IMR-90 (cell line): ENCODE measurements around the gene BRAT1. TPM values are rescaled to one million over a fixed set of nuclear protein-coding genes. Genes with fewer than 3 reads are reported as not detected.

Experiments
- ATAC-seq: fragments of 200-7000 bp; cut with Tn5 transposase; 2 replicates; pipeline ENCODE4 v1.9.1; 2020; ENCODE audit warnings: low read depth, mild to moderate bottlenecking, moderate library complexity
- BruUV-seq: library from RNA; stranded (reverse); fragments of 400-500 nt; replicated peaks from 2 replicates; lab custom pipeline; 2021; lab: Mats Ljungman, UMichigan
- CTCF ChIA-PET: fragments of 300-600 bp; formaldehyde crosslinking; extraction: SDS; loops from one replicate; lab custom pipeline; 2021; ENCODE audit warnings: antibody characterized with exemption; lab: Yijun Ruan, JAX
- POLR2A ChIA-PET: fragments of 300-600 bp; sonication (Branson Sonifier 250); formaldehyde crosslinking; loops from one replicate; lab custom pipeline; 2022; ENCODE audit warnings: antibody characterized with exemption; ENCODE audit not compliant: unreplicated experiment; lab: Charles Lee
- DNase-seq: peaks from one replicate; pipeline ENCODE4 v3.0.0; 2013
- H2AFZ ChIP-seq: replicated peaks from 2 replicates; pipeline ENCODE3; 2013; ENCODE audit warnings: low read length, mild to moderate bottlenecking; ENCODE audit not compliant: poor library complexity
- H2AK5ac ChIP-seq: 2 replicates; pipeline ENCODE4 v1.6.1; 2013; ENCODE audit warnings: low read depth, low read length, inconsistent platforms
- H2AK9ac ChIP-seq: replicated peaks from 2 replicates; pipeline ENCODE3; 2013; ENCODE audit warnings: mild to moderate bottlenecking, low read depth, low read length, moderate library complexity; ENCODE audit not compliant: poor library complexity
- H2BK120ac ChIP-seq: 2 replicates; pipeline ENCODE4 v1.6.1; 2013; ENCODE audit warnings: low read depth, low read length, inconsistent platforms
- H2BK15ac ChIP-seq: 3 replicates; pipeline ENCODE4 v1.6.1; 2013; ENCODE audit warnings: low read depth, low read length, inconsistent platforms
- H2BK20ac ChIP-seq: 2 replicates; pipeline ENCODE4 v1.6.1; 2013; ENCODE audit warnings: low read depth, mild to moderate bottlenecking, inconsistent platforms, low read length, moderate library complexity
- H2BK5ac ChIP-seq: 2 replicates; pipeline ENCODE4 v1.6.1; 2013; ENCODE audit warnings: mild to moderate bottlenecking, low read depth, low read length, inconsistent platforms; ENCODE audit not compliant: poor library complexity, severe bottlenecking
- H3K14ac ChIP-seq: replicated peaks from 2 replicates; pipeline ENCODE4 v1.6.1; 2013; ENCODE audit warnings: low read depth, low read length, inconsistent platforms
- H3K18ac ChIP-seq: 2 replicates; pipeline ENCODE4 v1.6.1; 2013; ENCODE audit warnings: low read depth, low read length, control low read depth
- H3K23ac ChIP-seq: 2 replicates; pipeline ENCODE4 v1.6.1; 2013; ENCODE audit warnings: low read depth, low read length, inconsistent platforms
- H3K27ac ChIP-seq: 2 replicates; pipeline ENCODE4 v1.5.1; 2013; ENCODE audit warnings: mild to moderate bottlenecking, control low read depth, low read length; ENCODE audit not compliant: insufficient read depth
- H3K27me3 ChIP-seq: 2 replicates; pipeline ENCODE4 v1.6.1; 2013; ENCODE audit warnings: low read length; ENCODE audit not compliant: control insufficient read depth, insufficient read depth
- H3K36me3 ChIP-seq: 2 replicates; pipeline ENCODE4 v1.6.1; 2013; ENCODE audit warnings: low read length, mixed read lengths; ENCODE audit not compliant: control insufficient read depth, insufficient read depth
- H3K4ac ChIP-seq: 2 replicates; pipeline ENCODE4 v1.6.1; 2013; ENCODE audit warnings: low read depth, low read length, inconsistent platforms
- H3K4me1 ChIP-seq: 2 replicates; pipeline ENCODE4 v1.6.1; 2013; ENCODE audit warnings: low read length, mixed read lengths; ENCODE audit not compliant: control insufficient read depth, insufficient read depth
- H3K4me2 ChIP-seq: 2 replicates; pipeline ENCODE4 v1.6.1; 2013; ENCODE audit warnings: low read depth, mild to moderate bottlenecking, control low read depth, low read length, moderate library complexity
- H3K4me3 ChIP-seq: 2 replicates; pipeline ENCODE4 v1.5.1; 2013; ENCODE audit warnings: low read depth, mild to moderate bottlenecking, control low read depth, low read length, moderate library complexity; ENCODE audit not compliant: insufficient read depth
- H3K56ac ChIP-seq: 2 replicates; pipeline ENCODE4 v1.6.1; 2013; ENCODE audit warnings: low read length, inconsistent platforms; ENCODE audit not compliant: insufficient read depth; ENCODE audit errors: extremely low read depth
- H3K79me1 ChIP-seq, 2 experiments: 2 replicates each; pipeline ENCODE4 v1.6.1; 2013; ENCODE audit warnings: low read length in 2 of 2, inconsistent platforms in 1 of 2, low read depth in 1 of 2
- H3K9ac ChIP-seq: 2 replicates; pipeline ENCODE4 v1.6.1; 2013; ENCODE audit warnings: low read depth, low read length, control low read depth
- H3K9me1 ChIP-seq: 2 replicates; pipeline ENCODE4 v1.6.1; 2013; ENCODE audit warnings: low read length, inconsistent platforms; ENCODE audit not compliant: insufficient read depth
- H3K9me3 ChIP-seq: 2 replicates; pipeline ENCODE4 v1.6.1; 2013; ENCODE audit warnings: low read length; ENCODE audit not compliant: control insufficient read depth, insufficient read depth
- H4K20me1 ChIP-seq: 2 replicates; pipeline ENCODE4 v1.6.1; 2013; ENCODE audit warnings: low read length, inconsistent platforms; ENCODE audit not compliant: insufficient read depth
- H4K5ac ChIP-seq: 2 replicates; pipeline ENCODE4 v1.6.1; 2013; ENCODE audit warnings: mild to moderate bottlenecking, low read depth, low read length, control low read depth
- H4K8ac ChIP-seq, 2 experiments: 2 replicates each; pipeline ENCODE4 v1.6.1; 2013; ENCODE audit warnings: low read depth in 2 of 2, low read length in 2 of 2, control low read depth in 1 of 2, inconsistent platforms in 1 of 2
- H4K91ac ChIP-seq: 2 replicates; pipeline ENCODE4 v1.6.1; 2013; ENCODE audit warnings: low read depth, low read length, inconsistent platforms; ENCODE audit not compliant: insufficient read depth
- BHLHE40 ChIP-seq: fragments of 150-350 bp; IDR thresholded peaks from 2 replicates; pipeline ENCODE4 v1.6.1; 2016; ENCODE audit warnings: mild to moderate bottlenecking, low read depth, low read length
- CEBPB ChIP-seq: IDR thresholded peaks from 2 replicates; pipeline ENCODE4 v1.6.1; 2012; ENCODE audit warnings: low read depth, low read length, improper control_type of control experiment
- CHD1 ChIP-seq: IDR thresholded peaks from 2 replicates; pipeline ENCODE4 v1.6.1; 2012; ENCODE audit warnings: low read depth, low read length, improper control_type of control experiment
- CTCF ChIP-seq: conservative IDR thresholded peaks from 2 replicates; pipeline ENCODE4 v1.5.1; 2012; ENCODE audit warnings: mild to moderate bottlenecking, low read depth, low read length, improper control_type of control experiment
- FOS ChIP-seq: fragments of 150-350 bp; IDR thresholded peaks from 2 replicates; pipeline ENCODE4 v1.6.1; 2016; ENCODE audit warnings: low read depth, low read length
- MAFK ChIP-seq: IDR thresholded peaks from 2 replicates; pipeline ENCODE4 v1.6.1; 2012; ENCODE audit warnings: low read depth, low read length, improper control_type of control experiment
- MAZ ChIP-seq: IDR thresholded peaks from 2 replicates; pipeline ENCODE4 v1.6.1; 2012; ENCODE audit warnings: low read depth, mild to moderate bottlenecking, low read length, improper control_type of control experiment, moderate library complexity, borderline replicate concordance
- MXI1 ChIP-seq: IDR thresholded peaks from 2 replicates; pipeline ENCODE4 v1.6.1; 2012; ENCODE audit warnings: low read depth, mild to moderate bottlenecking, low read length, moderate library complexity, borderline replicate concordance
- NFE2L2 ChIP-seq: fragments of 150-350 bp; IDR thresholded peaks from 2 replicates; pipeline ENCODE4 v1.6.1; 2016; ENCODE audit warnings: low read depth, mild to moderate bottlenecking, low read length
- POLR2A ChIP-seq: IDR thresholded peaks from 2 replicates; pipeline ENCODE4 v1.6.1; 2012; ENCODE audit warnings: mild to moderate bottlenecking, low read depth, low read length
- RAD21 ChIP-seq: IDR thresholded peaks from 2 replicates; pipeline ENCODE4 v1.6.1; 2012; ENCODE audit warnings: low read length, improper control_type of control experiment
- RCOR1 ChIP-seq: IDR thresholded peaks from 2 replicates; pipeline ENCODE4 v1.6.1; 2012; ENCODE audit warnings: mild to moderate bottlenecking, low read length, improper control_type of control experiment; ENCODE audit not compliant: insufficient replicate concordance
- RFX5 ChIP-seq: IDR thresholded peaks from 2 replicates; pipeline ENCODE4 v1.8.0; 2012; ENCODE audit warnings: low read depth, mild to moderate bottlenecking, low read length, moderate library complexity
- USF2 ChIP-seq: fragments of 150-350 bp; IDR thresholded peaks from 2 replicates; pipeline ENCODE4 v1.6.1; 2017; ENCODE audit warnings: mild to moderate bottlenecking, antibody characterized with exemption, low read length, low read depth
- WGBS, 2 experiments: methylation state at CpG; one replicate each; pipeline versions ENCODE4 v1.1.5 to v1.1.7; 2013; ENCODE audit warnings: missing lambda C conversion rate in 2 of 2; ENCODE audit not compliant: insufficient read length in 1 of 2; ENCODE audit errors: extremely low coverage in 2 of 2; 5-methylcytosine and 5-hydroxymethylcytosine counted together
- dilution Hi-C: fragments of 300-500 bp; cut with HindIII; formaldehyde crosslinking; loops from one replicate; pipeline ENCODE4 v1.14.3; 2018; ENCODE audit warnings: low sequenced_read_pairs; ENCODE audit not compliant: unreplicated experiment
- in situ Hi-C: fragments of 300-500 bp; cut with MboI; formaldehyde crosslinking; loops from 3 replicates; pipeline ENCODE4 v1.14.3; 2019; ENCODE audit warnings: low sequenced_read_pairs, inconsistent platforms, mixed read lengths
- intact Hi-C: fragments of 100-400 bp; cut with micrococcal nuclease; formaldehyde crosslinking; loops from 2 replicates; pipeline ENCODE4 v1.10.0; 2022
- polyA plus RNA-seq, 3 experiments: library from polyadenylated mRNA; depleted of rRNA; stranded (reverse); fragments of >200 nt; gene quantifications; 2 replicates each; pipeline ENCODE4 v1.2.3, GENCODE V29; 2012; ENCODE audit warnings: low replicate concordance in 1 of 3
- total RNA-seq: library from RNA; depleted of rRNA; stranded (reverse); fragments of >200 nt; gene quantifications from 2 replicates; pipeline ENCODE4 v1.2.3, GENCODE V29; 2012
- TF ChIP-seq, protein P1 (sequence below): fragments of 150-350 bp; IDR thresholded peaks from 2 replicates; pipeline ENCODE4 v1.6.1; 2016; ENCODE audit warnings: low read depth, mild to moderate bottlenecking, low read length, moderate library complexity, borderline replicate concordance

BRAT1 gene
- total and polyA plus RNA-seq, 2 of the 4 experiments (the other 2 are of a cell fraction), result 6.8 to 21.9 TPM

DNA sequence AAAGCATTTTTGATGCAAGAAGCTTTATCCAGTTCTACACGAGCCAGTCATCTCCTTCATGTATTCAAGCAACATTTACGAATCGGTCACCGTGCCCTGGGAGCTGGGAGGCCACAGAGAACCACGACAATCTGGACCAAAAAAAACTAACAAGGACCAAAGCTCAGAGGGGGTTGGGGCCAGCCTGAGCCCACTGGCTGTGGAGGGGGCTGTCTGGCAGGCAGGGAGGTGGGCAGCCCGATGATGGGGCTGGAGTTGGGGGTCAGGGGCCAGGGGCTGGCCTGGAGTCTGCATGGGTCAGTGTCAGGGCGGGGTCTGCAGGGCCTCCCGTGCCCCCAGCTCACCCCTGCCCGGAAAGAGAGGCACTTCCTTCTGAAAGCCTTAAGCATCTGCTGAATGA is 66.6 kb downstream of the BRAT1 start:
- no peaks in the 10 kb centered on the region for H3K79me1 ChIP-seq
- ChIA-PET POLR2A (no interaction called here), CTCF (no interaction called here)
- H4K5ac ChIP-seq, result no peak overlapping the region
- H2BK20ac ChIP-seq, result no peak overlapping the region
- H3K4me2 ChIP-seq, result no peak overlapping the region
- 0 out of 2 replicates have a peak, but pooled peaks cover 4% of the 10 kb centered on the region for H3K9me1 ChIP-seq
- H3K9me3 ChIP-seq, result no peaks in the 10 kb centered on the region
- H4K8ac ChIP-seq, result no peak overlapping the region
- WGBS, 2 experiments, result no CpG with 5 or more reads among the region's 9 CpGs
- BruUV-seq, result no TSS peak
- H2AFZ ChIP-seq, result no peak overlapping the region
- no peak overlapping the region for H3K9ac ChIP-seq
- H3K27me3 ChIP-seq, result peaks cover 3% of the 10 kb centered on the region; the same call in 1 of the 2 replicates
- no peak overlapping the region for H3K56ac ChIP-seq
- dilution Hi-C loops, result no loop called here
- no peak overlapping the region for H2BK5ac ChIP-seq
- no peak overlapping the region for H3K4ac ChIP-seq
- no peak for DNase-seq
- no peak overlapping the region for H2BK15ac ChIP-seq
- no peak overlapping the region for H3K14ac ChIP-seq
- H3K27ac ChIP-seq, result no peak overlapping the region
- H2AK5ac ChIP-seq, result no peak overlapping the region
- no peaks in the 10 kb centered on the region for H3K36me3 ChIP-seq
- no peak for ATAC-seq
- intact Hi-C loops, result no loop called here
- H3K4me3 ChIP-seq, result no peak overlapping the region
- H3K4me1 ChIP-seq, result peaks cover 6% of the 10 kb centered on the region
- H4K20me1 ChIP-seq, result no peaks in the 10 kb centered on the region
- H2AK9ac ChIP-seq, result no peak overlapping the region
- H3K23ac ChIP-seq, result no peak overlapping the region
- no peak overlapping the region for H3K18ac ChIP-seq
- no peak overlapping the region for H4K91ac ChIP-seq
- H2BK120ac ChIP-seq, result no peak overlapping the region
- TF ChIP-seq MXI1 (no peak), MAZ (no peak), BHLHE40 (no peak), MAFK (no peak), POLR2A (no peak), CTCF (no peak), RFX5 (no peak), USF2 (no peak), RAD21 (no peak), RCOR1 (no peak), FOS (no peak), CHD1 (no peak), CEBPB (no peak), NFE2L2 (no peak)
- TF ChIP-seq, protein P1, sequence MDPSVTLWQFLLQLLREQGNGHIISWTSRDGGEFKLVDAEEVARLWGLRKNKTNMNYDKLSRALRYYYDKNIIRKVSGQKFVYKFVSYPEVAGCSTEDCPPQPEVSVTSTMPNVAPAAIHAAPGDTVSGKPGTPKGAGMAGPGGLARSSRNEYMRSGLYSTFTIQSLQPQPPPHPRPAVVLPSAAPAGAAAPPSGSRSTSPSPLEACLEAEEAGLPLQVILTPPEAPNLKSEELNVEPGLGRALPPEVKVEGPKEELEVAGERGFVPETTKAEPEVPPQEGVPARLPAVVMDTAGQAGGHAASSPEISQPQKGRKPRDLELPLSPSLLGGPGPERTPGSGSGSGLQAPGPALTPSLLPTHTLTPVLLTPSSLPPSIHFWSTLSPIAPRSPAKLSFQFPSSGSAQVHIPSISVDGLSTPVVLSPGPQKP, result no peak
- in situ Hi-C loops, result no loop called here
